Esophagus (tissue), 2 donors: ENCODE results near the gene NDE1. TPM values are rescaled to one million over a fixed set of nuclear protein-coding genes. Genes with fewer than 3 reads are reported as not detected.
"Not testable (repeated sequence)": the region's sequence is repeated elsewhere in the genome, so short reads cannot be mapped to it uniquely, and the experiment has no call there.

Experiments used
- H3K27ac ChIP-seq, 2 donors: one replicate each; pipeline ENCODE4 v1.5.1; 2013; ENCODE audit warnings: low read depth in 2 of 2, mild to moderate bottlenecking in 2 of 2, inconsistent platforms in 1 of 2, low read length in 1 of 2, moderate library complexity in 1 of 2
- H3K27me3 ChIP-seq, 2 donors: one replicate each; pipeline ENCODE4 v1.6.1; 2013; ENCODE audit warnings: low read length in 2 of 2, control low read depth in 1 of 2, mild to moderate bottlenecking in 1 of 2; ENCODE audit not compliant: insufficient read depth in 2 of 2, control insufficient read depth in 1 of 2
- H3K36me3 ChIP-seq, 2 donors: one replicate each; pipeline ENCODE4 v1.6.1; 2013; ENCODE audit warnings: low read length in 1 of 2; ENCODE audit not compliant: control insufficient read depth in 2 of 2, insufficient read depth in 2 of 2
- H3K4me1 ChIP-seq, 2 donors: one replicate each; pipeline ENCODE4 v1.6.1; 2013; ENCODE audit warnings: low read length in 1 of 2; ENCODE audit not compliant: control insufficient read depth in 2 of 2, insufficient read depth in 2 of 2
- H3K4me3 ChIP-seq, 2 donors: one replicate each; pipeline ENCODE4 v1.5.1; 2013; ENCODE audit warnings: low read length in 2 of 2, mild to moderate bottlenecking in 2 of 2, low read depth in 1 of 2, moderate library complexity in 1 of 2
- H3K9me3 ChIP-seq, 2 donors: one replicate each; pipeline ENCODE4 v1.6.1; 2013; ENCODE audit warnings: mild to moderate bottlenecking in 2 of 2, low read depth in 1 of 2, low read length in 1 of 2, moderate library complexity in 1 of 2; ENCODE audit not compliant: control insufficient read depth in 2 of 2, insufficient read depth in 1 of 2
- WGBS, 2 donors: extraction: QIAGEN DNeasy Blood & Tissue Kit; methylation state at CpG; one replicate each; pipeline ENCODE4 v1.1.7; 2013; 5-methylcytosine and 5-hydroxymethylcytosine counted together
- polyA plus RNA-seq, 2 donors: library from polyadenylated mRNA; stranded (reverse); fragments of 200-250 nt; gene quantifications; one replicate each; pipeline ENCODE4 v1.2.3, GENCODE V29; 2013
- donor health status: healthy with polysubstance abuse.
- donor health status: Bipolar disorder and iron deficiency.

NDE1 gene
- polyA plus RNA-seq, 2 donors = 11.6 to 14.3 TPM

DNA sequence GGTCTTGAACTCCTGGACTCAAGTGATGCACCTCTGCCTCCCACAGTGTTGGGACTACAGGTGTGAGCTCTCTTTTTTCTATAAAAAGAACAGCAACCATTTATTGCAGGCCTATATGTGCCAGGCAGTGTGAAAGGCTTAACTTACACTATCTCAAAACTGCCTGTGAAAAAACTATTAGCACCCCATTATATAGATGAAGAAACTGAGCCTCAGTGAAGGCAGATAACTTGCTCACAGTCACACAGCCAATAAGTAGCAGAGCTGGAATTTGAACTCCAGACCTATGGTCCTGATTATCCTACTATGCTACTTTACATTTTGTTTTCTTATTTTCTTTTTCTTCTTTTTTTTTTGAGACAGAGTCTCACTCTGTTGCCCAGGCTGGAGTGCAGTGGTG, 15.1 kb downstream of the NDE1 start:
- Histone ChIP-seq H3K4me3 (no peak overlapping the region), H3K9me3 (no peaks in the 10 kb centered on the region), H3K27ac (no peak overlapping the region), H3K27me3 (no peaks in the 10 kb centered on the region), H3K4me1 (no peaks in the 10 kb centered on the region), H3K36me3 (peaks cover 3 to 10% of the 10 kb centered on the region in 2 donors)

DNA sequence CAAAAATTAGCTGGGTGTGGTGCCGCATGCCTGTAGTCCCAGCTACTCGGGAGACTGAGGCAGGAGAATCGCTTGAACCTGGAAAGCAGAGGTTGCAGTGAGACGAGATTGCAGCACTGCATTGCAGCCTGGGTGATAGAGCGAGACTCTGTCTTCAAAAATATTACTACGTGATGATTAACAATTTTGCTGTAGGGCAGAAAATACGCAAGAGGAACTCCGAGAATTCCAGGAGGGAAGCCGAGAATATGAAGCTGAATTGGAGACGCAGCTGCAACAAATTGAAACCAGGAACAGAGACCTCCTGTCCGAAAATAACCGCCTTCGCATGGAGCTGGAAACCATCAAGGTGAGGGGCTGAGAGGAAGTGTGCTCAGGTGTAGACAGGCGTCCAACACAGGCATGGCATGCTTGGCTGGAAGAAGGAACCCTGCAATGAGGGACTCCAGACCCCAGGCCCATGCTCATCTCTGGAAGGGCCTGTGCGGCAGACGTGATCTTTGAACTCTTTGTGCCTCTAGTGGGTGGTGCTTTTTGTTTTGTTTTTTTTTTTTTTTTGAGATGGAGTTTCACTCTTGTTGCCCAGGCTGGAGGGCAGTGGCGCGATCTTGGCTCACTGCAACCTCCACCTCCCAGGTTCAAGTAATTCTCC, 17.2 kb downstream of the NDE1 start:
- H3K27me3 ChIP-seq = no peaks in the 10 kb centered on the region
- WGBS, 2 donors = 90 to 91% methylated on average over 16 to 18 of the region's 18 CpGs
- peaks cover 3 to 10% of the 10 kb centered on the region in 2 donors for H3K36me3 ChIP-seq
- H3K9me3 ChIP-seq = no peaks in the 10 kb centered on the region
- no peak overlapping the region for H3K4me3 ChIP-seq
- H3K4me1 ChIP-seq = no peaks in the 10 kb centered on the region
- H3K27ac ChIP-seq = no peak overlapping the region

DNA sequence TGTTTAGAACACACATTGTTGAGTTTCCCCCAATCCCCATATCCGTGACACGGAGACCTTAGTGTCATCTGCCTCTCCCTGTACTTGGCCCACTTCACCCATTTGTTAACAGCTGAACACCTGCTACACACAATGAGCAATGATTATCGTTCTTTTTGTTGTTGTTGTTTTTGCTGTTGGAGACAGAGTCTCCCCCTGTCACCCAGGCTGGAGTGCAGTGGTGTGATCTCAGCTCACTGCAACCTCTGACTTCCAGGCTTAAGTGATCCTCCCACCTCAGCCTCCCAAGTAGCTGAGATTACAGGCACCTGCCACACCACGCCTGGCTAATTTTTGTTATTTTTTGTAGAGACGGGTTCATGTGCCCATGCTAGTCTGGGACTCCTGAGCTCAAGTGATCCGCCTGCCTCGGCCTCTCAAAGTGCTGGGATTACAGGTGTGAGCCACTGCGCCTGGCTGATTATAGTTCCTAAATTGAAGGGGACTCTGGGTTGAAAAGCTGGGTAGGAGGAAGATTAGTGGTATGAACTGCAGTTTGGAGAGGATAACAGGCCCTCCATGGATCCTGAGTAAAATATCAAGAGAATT, 21.6 kb downstream of the NDE1 start:
- peaks cover 3 to 4% of the 10 kb centered on the region in 2 donors for H3K36me3 ChIP-seq

DNA sequence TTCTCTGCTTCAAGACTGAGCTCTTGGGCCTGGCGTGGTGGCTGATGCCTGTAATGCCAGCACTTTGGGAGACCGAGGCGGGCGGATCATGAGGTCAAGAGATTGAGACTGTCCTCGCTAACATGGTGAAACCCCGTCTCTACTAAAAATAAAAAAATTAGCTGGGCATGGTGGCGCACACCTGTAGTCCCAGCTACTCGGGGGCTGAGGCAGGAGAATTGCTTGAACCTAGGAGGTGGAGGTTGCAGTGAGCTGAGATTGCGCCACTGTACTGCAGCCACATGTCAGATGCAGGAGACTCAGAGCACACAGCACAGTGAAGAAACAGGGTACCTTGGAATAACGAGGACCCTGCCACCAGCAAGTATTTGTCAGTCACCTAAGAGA, 22.1 kb downstream of the NDE1 start:
- not testable (repeated sequence) for H3K4me1 ChIP-seq, H3K9me3 ChIP-seq, H3K36me3 ChIP-seq, H3K4me3 ChIP-seq, H3K27me3 ChIP-seq
- 85 to 87% methylated on average over 10 of the region's 10 CpGs for WGBS, 2 donors
- H3K27ac ChIP-seq = peak overlapping the region; percentile 83 to 89

More for the DNA sequence above, 21.6 kb downstream of the NDE1 start:
- Histone ChIP-seq H3K4me3 (no peak overlapping the region), H3K9me3 (no peaks in the 10 kb centered on the region), H3K27me3 (no peaks in the 10 kb centered on the region), H3K4me1 (peaks cover 0 to 4% of the 10 kb centered on the region in 2 donors), H3K27ac (peak overlapping the region; percentile 83 to 89)
- 90 to 91% methylated on average over 8 of the region's 8 CpGs for WGBS, 2 donors

DNA sequence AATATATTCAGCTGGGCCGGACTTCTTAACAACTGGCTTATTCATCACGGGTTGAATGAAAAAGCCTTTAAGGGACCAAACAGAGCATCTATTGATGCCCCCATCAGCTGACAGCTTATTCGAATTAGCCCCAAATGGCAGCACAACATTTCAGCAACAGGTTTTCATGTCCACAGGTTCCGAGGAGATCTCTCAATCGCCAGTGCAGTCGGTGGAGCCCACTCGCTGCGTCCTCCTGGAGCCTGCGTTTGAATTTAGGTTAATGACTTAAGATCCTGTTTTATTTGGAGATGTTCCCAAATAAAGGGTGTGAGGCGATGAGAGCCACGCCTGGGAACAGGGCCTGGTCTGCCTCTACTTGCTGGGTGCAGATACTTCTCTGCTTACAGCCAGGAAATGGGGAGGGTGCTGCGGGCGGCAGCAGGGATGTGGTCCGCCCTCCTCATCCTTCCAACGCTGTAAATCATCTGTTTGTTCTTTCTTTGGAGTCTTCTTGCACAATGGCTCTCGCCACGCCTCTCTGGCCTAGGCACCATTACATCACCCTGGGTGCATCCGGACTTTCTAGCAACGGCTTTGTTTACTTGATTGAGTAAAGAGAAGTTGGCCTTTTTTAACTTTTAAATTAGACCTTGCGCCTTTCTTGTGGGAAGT, 22.6 kb downstream of the NDE1 start:
- Histone ChIP-seq H3K9me3 (no peaks in the 10 kb centered on the region), H3K4me3 (no peak overlapping the region), H3K36me3 (peaks cover 1 to 4% of the 10 kb centered on the region in 2 donors), H3K27ac (peak overlapping the region; percentile 83 to 93), H3K27me3 (no peaks in the 10 kb centered on the region), H3K4me1 (peaks cover 0 to 4% of the 10 kb centered on the region in 2 donors)
- 11 to 33% methylated on average over 20 of the region's 20 CpGs for WGBS, 2 donors

DNA sequence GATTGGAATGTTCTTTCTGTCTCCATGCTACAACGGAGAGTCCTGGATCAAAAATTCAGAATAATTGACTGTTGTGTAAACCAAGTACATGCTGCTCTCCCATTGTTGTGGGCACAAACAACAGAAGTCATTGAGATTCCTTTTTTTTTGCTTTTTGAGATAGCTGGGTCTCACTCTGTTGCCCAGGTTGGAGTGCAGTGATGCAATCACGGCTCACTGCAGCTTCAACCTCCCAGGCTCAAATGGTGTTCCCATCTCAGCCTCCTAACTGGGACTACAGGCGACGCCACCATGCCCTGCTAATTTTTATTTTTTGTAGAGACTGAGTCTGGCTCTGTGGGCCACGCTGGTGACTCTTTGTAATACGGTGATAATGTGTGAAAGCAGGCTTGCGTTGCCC, 24.5 kb downstream of the NDE1 start:
- WGBS, 2 donors = 96 to 97% methylated on average over 7 of the region's 7 CpGs
- Histone ChIP-seq H3K4me3 (no peak overlapping the region), H3K27ac (no peak overlapping the region), H3K36me3 (peaks cover 8 to 12% of the 10 kb centered on the region in 2 donors), H3K4me1 (peaks cover 0 to 4% of the 10 kb centered on the region in 2 donors), H3K9me3 (no peaks in the 10 kb centered on the region), H3K27me3 (no peaks in the 10 kb centered on the region)

DNA sequence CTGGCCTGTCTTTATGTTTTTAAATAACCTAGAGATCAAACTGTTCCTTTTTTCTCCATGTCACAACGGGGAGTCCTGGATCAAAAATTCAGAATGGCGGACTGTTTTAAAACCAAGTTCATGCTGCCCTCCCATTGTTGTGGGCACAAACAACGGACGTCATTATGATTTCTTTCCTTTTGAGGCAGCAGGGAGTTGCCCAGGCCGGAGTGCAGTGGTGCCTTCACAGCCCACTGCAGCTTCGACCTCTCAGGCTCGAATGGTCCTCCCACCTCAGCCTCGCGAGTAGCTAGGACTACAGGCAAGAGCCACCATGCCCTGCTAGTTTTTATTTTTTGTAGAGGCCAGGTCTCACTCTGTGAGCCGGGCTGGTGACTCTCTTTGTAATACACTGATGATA, 26.5 kb downstream of the NDE1 start:
- Histone ChIP-seq H3K27ac (no peak overlapping the region), H3K36me3 (peaks cover 8 to 15% of the 10 kb centered on the region in 2 donors), H3K9me3 (no peaks in the 10 kb centered on the region), H3K4me1 (peaks cover 0 to 4% of the 10 kb centered on the region in 2 donors), H3K27me3 (no peaks in the 10 kb centered on the region), H3K4me3 (no peak overlapping the region)
- 81 to 83% methylated on average over 10 of the region's 10 CpGs for WGBS, 2 donors

DNA sequence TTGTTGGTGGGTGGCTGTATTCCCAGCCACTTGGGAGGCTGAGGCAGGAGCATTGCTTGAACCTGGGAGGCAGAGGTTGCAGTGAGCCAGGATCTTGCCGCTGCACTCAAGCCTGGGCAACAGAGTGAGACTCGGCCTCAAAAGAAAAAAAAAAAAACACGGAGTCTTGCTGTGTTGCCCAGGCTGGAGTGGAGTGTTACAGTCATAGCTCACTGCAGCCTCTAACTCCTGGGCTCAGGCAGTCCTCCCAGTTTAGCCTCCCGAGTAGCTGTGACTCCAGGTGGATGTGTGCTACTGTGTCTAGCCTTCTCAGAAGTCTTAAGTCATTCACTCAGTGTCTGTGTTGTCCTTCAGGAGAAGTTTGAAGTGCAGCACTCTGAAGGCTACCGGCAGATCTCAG, 27.4 kb downstream of the NDE1 start:
- Histone ChIP-seq H3K4me3 (no peak overlapping the region), H3K4me1 (peaks cover 0 to 4% of the 10 kb centered on the region in 2 donors), H3K36me3 (peaks cover 8 to 15% of the 10 kb centered on the region in 2 donors), H3K27me3 (no peaks in the 10 kb centered on the region), H3K27ac (no peak overlapping the region), H3K9me3 (no peaks in the 10 kb centered on the region)
- 93 to 94% methylated on average over 5 of the region's 5 CpGs for WGBS, 2 donors

DNA sequence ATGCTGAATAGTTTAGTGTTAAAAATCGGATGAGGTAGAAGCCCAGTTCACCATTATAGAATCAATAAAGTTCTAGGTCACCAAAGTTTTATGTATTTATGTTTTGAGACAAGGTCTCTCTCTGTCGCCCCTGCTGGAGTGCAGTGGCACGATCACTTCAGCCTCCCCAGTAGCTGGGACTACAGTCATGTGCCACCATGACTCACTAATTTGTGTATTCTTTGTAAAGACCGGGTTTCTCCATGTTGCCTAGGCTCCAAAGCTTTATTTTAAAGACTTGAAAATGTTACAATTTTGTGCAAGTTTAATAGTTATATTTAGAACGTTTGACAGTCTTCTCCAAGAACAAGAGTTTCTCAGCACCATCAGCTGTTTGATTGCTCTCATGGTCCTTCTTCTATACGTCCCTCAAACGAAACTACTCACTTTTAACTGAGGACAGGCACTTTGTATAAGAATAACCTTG, 32.1 kb downstream of the NDE1 start:
- Histone ChIP-seq H3K27me3 (no peaks in the 10 kb centered on the region), H3K36me3 (peaks cover 8 to 29% of the 10 kb centered on the region in 2 donors), H3K4me1 (no peaks in the 10 kb centered on the region), H3K9me3 (no peaks in the 10 kb centered on the region), H3K4me3 (no peak overlapping the region), H3K27ac (no peak overlapping the region)
- 52 to 60% methylated on average over 7 of the region's 7 CpGs for whole genome bisulfite sequencing, 2 donors
